Measurements from ENCODE around the gene ENDOV.

- TF ChIP-seq CTCF (conservative IDR thresholded peaks at IDR 0.05; ENCODE audit: low read depth, low read length): no peak
- TF ChIP-seq EZH2 (IDR thresholded peaks at IDR 0.05; ENCODE audit: borderline replicate concordance, low read depth, low read length, poor library complexity, severe bottlenecking): no peak
These were observed 25.7 kb upstream of the ENDOV start for GRCh38 chr17:80389011-80389995.
